Measurements from ENCODE around the gene SRCIN1. TPM values are rescaled to one million over a fixed set of nuclear protein-coding genes. Genes with fewer than 3 reads are reported as not detected.
A peak's percentile ranks its signal among the peaks of the same experiment; 100 is the strongest.

The SRCIN1 gene
- total and polyA plus RNA-seq, 5 donors, result 0.89 to 4.8 (median 2.6) TPM

- H3K27me3 ChIP-seq (ENCODE audit: control insufficient read depth, insufficient read depth), result no peaks in the 10 kb centered on the region
- 74% methylated on average over 12 of the region's 12 CpGs for WGBS
- intact Hi-C loops (cut with DNase I), result no loop called here
Measured at GRCh38 chr17:38547444-38547843, 58.3 kb downstream of the SRCIN1 start.

GRCh38 chr17:38546396-38546795, 59.4 kb downstream of the SRCIN1 start:
- Histone ChIP-seq H3K9me3 (ENCODE audit: control insufficient read depth, low read length) (no peaks in the 10 kb centered on the region), H3K4me3 (ENCODE audit: low read length) (no peak overlapping the region), H3K27ac (ENCODE audit: low read length) (no peak overlapping the region), H3K27me3 (ENCODE audit: control insufficient read depth, insufficient read depth) (no peaks in the 10 kb centered on the region), H3K4me1 (ENCODE audit: control insufficient read depth, insufficient read depth, low read length) (no peaks in the 10 kb centered on the region)
- ATAC-seq, result no peak
- intact Hi-C loops (cut with DNase I), result no loop called here
- 87% methylated on average over 11 of the region's 11 CpGs for whole genome bisulfite sequencing
- DNase-seq, result peak in 1 of 3 donors; percentile 39

More at GRCh38 chr17:38547444-38547843, 58.3 kb downstream of the SRCIN1 start:
- no peak overlapping the region for H3K4me3 ChIP-seq (ENCODE audit: low read length)
- no peaks in the 10 kb centered on the region for H3K9me3 ChIP-seq (ENCODE audit: control insufficient read depth, low read length)
- no peaks in the 10 kb centered on the region for H3K4me1 ChIP-seq (ENCODE audit: control insufficient read depth, insufficient read depth, low read length)
- no peak overlapping the region for H3K27ac ChIP-seq (ENCODE audit: low read length)
- DNase-seq (no peak), ATAC-seq (no peak)

- no peak overlapping the region for H3K27ac ChIP-seq (ENCODE audit: low read length)
- DNase-seq (no peak), ATAC-seq (no peak)
- 88% methylated on average over 12 of the region's 12 CpGs for WGBS
- intact Hi-C loops (cut with DNase I), result no loop called here
- no peaks in the 10 kb centered on the region for H3K9me3 ChIP-seq (ENCODE audit: control insufficient read depth, low read length)
- H3K4me1 ChIP-seq (ENCODE audit: control insufficient read depth, insufficient read depth, low read length), result no peaks in the 10 kb centered on the region
- H3K27me3 ChIP-seq (ENCODE audit: control insufficient read depth, insufficient read depth), result no peaks in the 10 kb centered on the region
- H3K4me3 ChIP-seq (ENCODE audit: low read length), result no peak overlapping the region
Measured at GRCh38 chr17:38545531-38546225, 60.1 kb downstream of the SRCIN1 start.

- WGBS, result 83% methylated on average over 7 of the region's 7 CpGs
- H3K27me3 ChIP-seq (ENCODE audit: control insufficient read depth, insufficient read depth), result no peaks in the 10 kb centered on the region
- ATAC-seq, result no peak
Measured at GRCh38 chr17:38544839-38545209, 60.9 kb downstream of the SRCIN1 start.

GRCh38 chr17:38544175-38544838, 61.4 kb downstream of the SRCIN1 start:
- DNase-seq (no peak), ATAC-seq (no peak)
- 72% methylated on average over 10 of the region's 10 CpGs for WGBS
- intact Hi-C loops (cut with DNase I), result no loop called here
- no peak overlapping the region for H3K4me3 ChIP-seq (ENCODE audit: low read length)
- H3K27ac ChIP-seq (ENCODE audit: low read length), result no peak overlapping the region
- H3K9me3 ChIP-seq (ENCODE audit: control insufficient read depth, low read length), result no peaks in the 10 kb centered on the region
- H3K4me1 ChIP-seq (ENCODE audit: control insufficient read depth, insufficient read depth, low read length), result no peaks in the 10 kb centered on the region
- no peaks in the 10 kb centered on the region for H3K27me3 ChIP-seq (ENCODE audit: control insufficient read depth, insufficient read depth)

More at GRCh38 chr17:38544839-38545209, 60.9 kb downstream of the SRCIN1 start:
- Histone ChIP-seq H3K9me3 (ENCODE audit: control insufficient read depth, low read length) (no peaks in the 10 kb centered on the region), H3K27ac (ENCODE audit: low read length) (no peak overlapping the region), H3K4me3 (ENCODE audit: low read length) (no peak overlapping the region), H3K4me1 (ENCODE audit: control insufficient read depth, insufficient read depth, low read length) (no peaks in the 10 kb centered on the region)
- intact Hi-C loops (cut with DNase I), result no loop called here
- DNase-seq, result no peak

- intact Hi-C loops (cut with DNase I), result no loop called here
- Histone ChIP-seq H3K9me3 (ENCODE audit: control insufficient read depth, low read length) (no peaks in the 10 kb centered on the region), H3K27me3 (ENCODE audit: control insufficient read depth, insufficient read depth) (no peaks in the 10 kb centered on the region), H3K4me1 (ENCODE audit: control insufficient read depth, insufficient read depth, low read length) (no peaks in the 10 kb centered on the region), H3K4me3 (ENCODE audit: low read length) (no peak overlapping the region), H3K27ac (ENCODE audit: low read length) (no peak overlapping the region)
- no peak for ATAC-seq
- DNase-seq, result no peak
- 76% methylated on average over 20 of the region's 20 CpGs for WGBS
Measured at GRCh38 chr17:38543403-38544174, 62.2 kb downstream of the SRCIN1 start.

- no peak for DNase-seq
- H3K27me3 ChIP-seq (ENCODE audit: control insufficient read depth, insufficient read depth), result no peaks in the 10 kb centered on the region
- intact Hi-C loops (cut with DNase I), result no loop called here
- no peaks in the 10 kb centered on the region for H3K9me3 ChIP-seq (ENCODE audit: control insufficient read depth, low read length)
- H3K4me1 ChIP-seq (ENCODE audit: control insufficient read depth, insufficient read depth, low read length), result no peaks in the 10 kb centered on the region
- no peak overlapping the region for H3K4me3 ChIP-seq (ENCODE audit: low read length)
- no peak overlapping the region for H3K27ac ChIP-seq (ENCODE audit: low read length)
- 63% methylated on average over 8 of the region's 8 CpGs for WGBS
- no peak for ATAC-seq
Measured at GRCh38 chr17:38542286-38542685, 63.5 kb downstream of the SRCIN1 start.

- Histone ChIP-seq H3K9me3 (ENCODE audit: control insufficient read depth, low read length) (no peaks in the 10 kb centered on the region), H3K4me1 (ENCODE audit: control insufficient read depth, insufficient read depth, low read length) (no peaks in the 10 kb centered on the region), H3K27ac (ENCODE audit: low read length) (no peak overlapping the region), H3K27me3 (ENCODE audit: control insufficient read depth, insufficient read depth) (no peaks in the 10 kb centered on the region), H3K4me3 (ENCODE audit: low read length) (no peak overlapping the region)
- WGBS, result 83% methylated on average over 11 of the region's 11 CpGs
- DNase-seq, result peak in 1 of 3 donors; percentile 45
- ATAC-seq, result no peak
- intact Hi-C loops (cut with DNase I), result no loop called here
Measured at GRCh38 chr17:38541281-38541680, 64.5 kb downstream of the SRCIN1 start.

- intact Hi-C loops (cut with DNase I), result no loop called here
- no peak for ATAC-seq
Measured at GRCh38 chr17:38540514-38541045, 65.2 kb downstream of the SRCIN1 start.

GRCh38 chr17:38539386-38539785, 66.4 kb downstream of the SRCIN1 start:
- WGBS, result 78% methylated on average over 8 of the region's 8 CpGs
- no peaks in the 10 kb centered on the region for H3K27me3 ChIP-seq (ENCODE audit: control insufficient read depth, insufficient read depth)
- no peaks in the 10 kb centered on the region for H3K4me1 ChIP-seq (ENCODE audit: control insufficient read depth, insufficient read depth, low read length)

More at GRCh38 chr17:38540514-38541045, 65.2 kb downstream of the SRCIN1 start:
- Histone ChIP-seq H3K4me3 (ENCODE audit: low read length) (no peak overlapping the region), H3K27ac (ENCODE audit: low read length) (no peak overlapping the region), H3K9me3 (ENCODE audit: control insufficient read depth, low read length) (no peaks in the 10 kb centered on the region), H3K27me3 (ENCODE audit: control insufficient read depth, insufficient read depth) (no peaks in the 10 kb centered on the region), H3K4me1 (ENCODE audit: control insufficient read depth, insufficient read depth, low read length) (no peaks in the 10 kb centered on the region)
- peak in 1 of 3 donors; percentile 31 for DNase-seq
- 77% methylated on average over 11 of the region's 11 CpGs for WGBS

GRCh38 chr17:38538906-38539305, 66.8 kb downstream of the SRCIN1 start:
- no peak overlapping the region for H3K4me3 ChIP-seq (ENCODE audit: low read length)
- no peaks in the 10 kb centered on the region for H3K27me3 ChIP-seq (ENCODE audit: control insufficient read depth, insufficient read depth)
- H3K9me3 ChIP-seq (ENCODE audit: control insufficient read depth, low read length), result no peaks in the 10 kb centered on the region
- intact Hi-C loops (cut with DNase I), result no loop called here
- no peak for DNase-seq
- H3K27ac ChIP-seq (ENCODE audit: low read length), result no peak overlapping the region
- no peak for ATAC-seq
- H3K4me1 ChIP-seq (ENCODE audit: control insufficient read depth, insufficient read depth, low read length), result no peaks in the 10 kb centered on the region
- 85% methylated on average over 9 of the region's 9 CpGs for WGBS

More at GRCh38 chr17:38539386-38539785, 66.4 kb downstream of the SRCIN1 start:
- intact Hi-C loops (cut with DNase I), result no loop called here
- no peak overlapping the region for H3K4me3 ChIP-seq (ENCODE audit: low read length)
- ATAC-seq (no peak), DNase-seq (peak in 1 of 3 donors; percentile 24)
- no peak overlapping the region for H3K27ac ChIP-seq (ENCODE audit: low read length)
- no peaks in the 10 kb centered on the region for H3K9me3 ChIP-seq (ENCODE audit: control insufficient read depth, low read length)
